ENCODE measurements around the gene BAHCC1. TPM values are rescaled to one million over a fixed set of nuclear protein-coding genes. Genes with fewer than 3 reads are reported as not detected.
A peak's percentile ranks its signal among the peaks of the same experiment; 100 is the strongest.

The BAHCC1 gene
- total and polyA plus RNA-seq, 9 of the 15 experiments (the other 6 are each of a cell fraction or from before 2014, with no cell fraction given), result 0.14 to 26.9 (median 5.0) TPM

DNA sequence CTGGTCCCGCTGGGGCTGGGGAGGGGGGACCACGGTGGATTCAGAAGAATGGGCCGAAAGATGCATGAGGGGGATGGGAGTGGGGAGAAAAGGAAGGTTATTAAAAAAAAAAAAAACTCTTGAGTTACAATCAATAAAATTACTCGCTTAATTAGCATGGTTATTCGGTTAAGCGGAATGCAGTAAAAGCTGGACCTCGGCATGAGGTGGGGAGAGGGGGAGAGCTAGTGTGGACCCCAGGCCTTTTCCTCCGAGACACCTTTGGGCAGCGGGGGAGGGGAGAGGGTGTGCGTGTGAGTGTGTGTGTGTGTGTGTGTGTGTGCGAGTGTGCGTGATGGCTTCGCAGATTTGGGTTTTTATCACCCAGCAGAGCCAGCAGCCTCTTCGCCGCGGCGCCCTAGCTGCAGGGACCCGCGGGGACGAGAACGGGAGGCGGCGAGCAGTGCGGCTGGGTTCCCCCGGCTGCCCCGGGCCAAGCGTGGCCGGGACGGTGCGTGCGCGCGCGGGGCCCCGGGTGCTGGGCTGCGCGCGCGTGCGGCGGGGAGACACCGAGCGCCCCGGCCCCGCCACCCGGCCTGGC, 3.7 kb downstream of the BAHCC1 start (continued):
- TF ChIP-seq HMGN3 (IDR thresholded peaks at IDR 0.05; ENCODE audit: borderline replicate concordance, extremely low read depth, insufficient read length, low read depth, low read length), result no peak
- TF ChIP-seq, protein P1, sequence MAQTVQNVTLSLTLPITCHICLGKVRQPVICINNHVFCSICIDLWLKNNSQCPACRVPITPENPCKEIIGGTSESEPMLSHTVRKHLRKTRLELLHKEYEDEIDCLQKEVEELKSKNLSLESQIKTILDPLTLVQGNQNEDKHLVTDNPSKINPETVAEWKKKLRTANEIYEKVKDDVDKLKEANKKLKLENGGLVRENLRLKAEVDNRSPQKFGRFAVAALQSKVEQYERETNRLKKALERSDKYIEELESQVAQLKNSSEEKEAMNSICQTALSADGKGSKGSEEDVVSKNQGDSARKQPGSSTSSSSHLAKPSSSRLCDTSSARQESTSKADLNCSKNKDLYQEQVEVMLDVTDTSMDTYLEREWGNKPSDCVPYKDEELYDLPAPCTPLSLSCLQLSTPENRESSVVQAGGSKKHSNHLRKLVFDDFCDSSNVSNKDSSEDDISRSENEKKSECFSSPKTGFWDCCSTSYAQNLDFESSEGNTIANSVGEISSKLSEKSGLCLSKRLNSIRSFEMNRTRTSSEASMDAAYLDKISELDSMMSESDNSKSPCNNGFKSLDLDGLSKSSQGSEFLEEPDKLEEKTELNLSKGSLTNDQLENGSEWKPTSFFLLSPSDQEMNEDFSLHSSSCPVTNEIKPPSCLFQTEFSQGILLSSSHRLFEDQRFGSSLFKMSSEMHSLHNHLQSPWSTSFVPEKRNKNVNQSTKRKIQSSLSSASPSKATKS (CRISPR knock-in tag; IDR thresholded peaks at IDR 0.05), result no peak
- TF ChIP-seq, protein P2, sequence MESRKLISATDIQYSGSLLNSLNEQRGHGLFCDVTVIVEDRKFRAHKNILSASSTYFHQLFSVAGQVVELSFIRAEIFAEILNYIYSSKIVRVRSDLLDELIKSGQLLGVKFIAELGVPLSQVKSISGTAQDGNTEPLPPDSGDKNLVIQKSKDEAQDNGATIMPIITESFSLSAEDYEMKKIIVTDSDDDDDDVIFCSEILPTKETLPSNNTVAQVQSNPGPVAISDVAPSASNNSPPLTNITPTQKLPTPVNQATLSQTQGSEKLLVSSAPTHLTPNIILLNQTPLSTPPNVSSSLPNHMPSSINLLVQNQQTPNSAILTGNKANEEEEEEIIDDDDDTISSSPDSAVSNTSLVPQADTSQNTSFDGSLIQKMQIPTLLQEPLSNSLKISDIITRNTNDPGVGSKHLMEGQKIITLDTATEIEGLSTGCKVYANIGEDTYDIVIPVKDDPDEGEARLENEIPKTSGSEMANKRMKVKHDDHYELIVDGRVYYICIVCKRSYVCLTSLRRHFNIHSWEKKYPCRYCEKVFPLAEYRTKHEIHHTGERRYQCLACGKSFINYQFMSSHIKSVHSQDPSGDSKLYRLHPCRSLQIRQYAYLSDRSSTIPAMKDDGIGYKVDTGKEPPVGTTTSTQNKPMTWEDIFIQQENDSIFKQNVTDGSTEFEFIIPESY (CRISPR knock-in tag; IDR thresholded peaks at IDR 0.05), result no peak
- peak; percentile 63; the same call in 1 of the 2 replicates for TF ChIP-seq HLTF (IDR thresholded peaks at IDR 0.05)
- no peak for TF ChIP-seq CSDE1 (IDR thresholded peaks at IDR 0.05)
- no peak for TF ChIP-seq MECOM (CRISPR knock-in tag; IDR thresholded peaks at IDR 0.05)
- TF ChIP-seq ZNF668 (CRISPR knock-in tag; IDR thresholded peaks at IDR 0.05), result no peak
- no peak for TF ChIP-seq LCOR (CRISPR knock-in tag; IDR thresholded peaks at IDR 0.05)
- peak; percentile 29; the same call in 1 of the 2 replicates for TF ChIP-seq GATAD2B (IDR thresholded peaks at IDR 0.05; ENCODE audit: borderline replicate concordance)
- TF ChIP-seq NFE2 (IDR thresholded peaks at IDR 0.05; ENCODE audit: low read depth), result no peak
- no peak for TF ChIP-seq ARID2 (IDR thresholded peaks at IDR 0.05)
- TF ChIP-seq ELF4 (CRISPR knock-in tag; IDR thresholded peaks at IDR 0.05), result peak; percentile 11; the same call in 1 of the 2 replicates
- no peak for TF ChIP-seq NFYB (IDR thresholded peaks at IDR 0.05; ENCODE audit: extremely low read depth, insufficient read length)
- no peak for TF ChIP-seq WHSC1 (IDR thresholded peaks at IDR 0.05; ENCODE audit: low read length)
- 0 out of 2 replicates have a peak, but pooled peaks have one; percentile 24 for TF ChIP-seq CBFA2T3 (IDR thresholded peaks at IDR 0.05)
- no peak for TF ChIP-seq PURB (CRISPR knock-in tag; IDR thresholded peaks at IDR 0.05; ENCODE audit: low read depth)
- no peak for TF ChIP-seq ZNF174 (CRISPR knock-in tag; IDR thresholded peaks at IDR 0.05)
- no peak for TF ChIP-seq NFE2L1 (tag; IDR thresholded peaks at IDR 0.05; ENCODE audit: borderline replicate concordance, low read depth)
- no peak for TF ChIP-seq TCF7L2 (IDR thresholded peaks at IDR 0.05; ENCODE audit: low read depth, low read length)
- no peak for TF ChIP-seq BRD4 (IDR thresholded peaks at IDR 0.05)
- 0 out of 2 replicates have a peak, but pooled peaks have one; percentile 64 for TF ChIP-seq OTX1 (CRISPR knock-in tag; IDR thresholded peaks at IDR 0.05)
- peak; percentile 45; the same call in 1 of the 2 replicates for TF ChIP-seq NCOA1 (IDR thresholded peaks at IDR 0.05; ENCODE audit: low read depth)
- TF ChIP-seq GMEB1 (CRISPR knock-in tag; IDR thresholded peaks at IDR 0.05), result no peak
- TF ChIP-seq HNRNPUL1 (IDR thresholded peaks at IDR 0.05; ENCODE audit: low read length), result no peak
- no peak for TF ChIP-seq DIDO1 (tag; IDR thresholded peaks at IDR 0.05; ENCODE audit: low read depth)
- 0 out of 2 replicates have a peak, but pooled peaks have one; percentile 2 for TF ChIP-seq ZNF316 (IDR thresholded peaks at IDR 0.05)
